Loucy (cell line): ENCODE data around the gene C1orf167.

ENCODE experiments used
- CTCF ChIP-seq: fragments of 200-600 bp; sonication (generic); conservative IDR thresholded peaks from 2 replicates; pipeline ENCODE4 v1.5.1; 2014; ENCODE audit warnings: mild to moderate bottlenecking, antibody characterized with exemption, low read length
- EZH2phosphoT487 ChIP-seq: fragments of 200-600 bp; IDR thresholded peaks from 2 replicates; pipeline ENCODE4 v1.6.1; 2018; ENCODE audit warnings: antibody characterized with exemption, mild to moderate bottlenecking, moderate library complexity, borderline replicate concordance

- TF ChIP-seq EZH2phosphoT487 (no peak), CTCF (no peak)
Observed at GRCh38 chr1:11768821-11769220, 6.8 kb downstream of the C1orf167 start.
